ENCODE data around the gene TBRG1. TPM values are rescaled to one million over a fixed set of nuclear protein-coding genes. Genes with fewer than 3 reads are reported as not detected.
"Not testable (repeated sequence)": the region's sequence is repeated elsewhere in the genome, so short reads cannot be mapped to it uniquely, and the experiment has no call there.

TBRG1 gene
- total RNA-seq, 1 donor from 2014 or later, result 37.4 TPM

DNA sequence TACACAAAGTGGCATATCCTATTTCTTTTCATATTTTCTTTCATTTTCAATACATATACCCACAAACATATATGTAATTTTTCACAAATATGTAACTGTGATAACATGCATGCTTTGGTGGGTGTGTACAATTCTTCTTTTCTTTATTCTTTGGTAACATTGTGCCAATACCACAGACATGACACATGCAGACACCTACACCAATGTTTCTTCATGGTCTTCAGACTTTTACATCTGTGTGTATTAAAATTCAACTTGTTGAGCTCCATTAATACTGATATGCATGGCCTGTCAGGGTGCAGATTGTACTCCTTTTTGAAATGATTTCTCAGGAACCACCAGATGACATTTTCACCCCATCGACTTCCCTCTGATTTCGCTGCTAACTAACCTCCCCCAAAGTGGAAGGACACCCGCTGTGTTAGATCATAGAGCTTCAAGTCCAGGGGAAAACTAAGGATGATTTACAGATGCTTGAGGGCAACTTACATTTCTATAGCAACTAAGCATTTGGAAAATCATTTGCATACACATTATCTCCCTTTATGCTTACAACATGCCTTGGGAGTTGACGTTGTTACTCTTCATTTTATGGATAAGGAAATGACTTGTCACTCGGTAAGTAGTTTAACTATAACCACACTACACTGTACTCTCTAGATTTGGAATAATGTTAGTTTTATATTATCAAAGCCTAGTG, 21.9 kb upstream of the TBRG1 start:
- Mint-ChIP-seq H3K9me3 (no peaks in the 10 kb centered on the region), H3K4me1 (ENCODE audit: low read depth) (peaks cover 1% of the 10 kb centered on the region), H3K27me3 (ENCODE audit: low read depth) (peaks cover 24% of the 10 kb centered on the region), H3K27ac (no peak overlapping the region), H3K4me3 (ENCODE audit: low read depth) (no peak overlapping the region), H3K36me3 (ENCODE audit: low read depth) (no peaks in the 10 kb centered on the region)
- DNase-seq (ENCODE audit: low spot score), result no peak
- intact Hi-C loops (cut with micrococcal nuclease), result no loop called here

DNA sequence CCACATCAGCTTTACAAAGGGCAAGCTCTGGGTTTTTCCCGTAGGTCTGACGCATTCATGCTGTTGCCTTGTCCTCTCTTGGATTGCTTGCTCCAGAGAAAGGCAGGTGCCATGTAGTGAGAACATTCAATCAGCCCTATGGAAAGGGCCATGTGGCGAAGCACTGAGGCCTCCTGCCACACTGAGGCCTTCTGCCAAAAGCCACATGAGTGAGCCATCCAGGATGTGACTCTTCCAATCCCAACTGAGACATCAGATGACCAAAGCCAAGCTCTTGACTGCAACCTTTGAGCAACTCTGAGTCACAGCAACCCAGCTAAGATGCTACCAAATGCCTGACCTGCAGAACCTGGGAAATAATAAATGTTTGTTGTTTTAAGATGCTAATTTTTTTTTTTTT, 20.5 kb upstream of the TBRG1 start:
- Mint-ChIP-seq H3K27me3 (ENCODE audit: low read depth) (peaks cover 20% of the 10 kb centered on the region), H3K36me3 (ENCODE audit: low read depth) (no peaks in the 10 kb centered on the region), H3K4me1 (ENCODE audit: low read depth) (peaks cover 2% of the 10 kb centered on the region), H3K27ac (no peak overlapping the region), H3K9me3 (no peaks in the 10 kb centered on the region), H3K4me3 (ENCODE audit: low read depth) (no peak overlapping the region)
- no peak for DNase-seq (ENCODE audit: low spot score)
- intact Hi-C loops (cut with micrococcal nuclease), result no loop called here

DNA sequence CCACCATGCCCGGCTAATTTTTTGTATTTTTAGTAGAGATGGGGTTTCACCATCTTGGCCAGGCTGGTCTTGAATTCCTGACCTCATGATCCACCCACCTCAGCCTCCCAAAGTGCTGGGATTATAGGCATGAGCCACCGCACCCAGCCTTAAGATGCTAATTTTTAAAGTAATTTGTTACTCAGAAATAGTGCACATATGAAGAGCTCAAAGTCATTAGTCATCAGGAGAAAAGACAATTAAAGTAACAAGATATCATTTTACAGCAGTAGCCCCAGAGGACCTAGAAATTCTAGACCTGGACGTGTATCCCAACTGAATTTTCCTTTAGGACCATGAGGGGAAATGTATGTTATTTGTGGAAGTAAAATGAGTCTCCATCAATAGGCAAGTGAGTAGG, 19.9 kb upstream of the TBRG1 start:
- H3K36me3 Mint-ChIP-seq (ENCODE audit: low read depth); intact Hi-C loops (cut with micrococcal nuclease); H3K4me1 Mint-ChIP-seq (ENCODE audit: low read depth); H3K4me3 Mint-ChIP-seq (ENCODE audit: low read depth); H3K9me3 Mint-ChIP-seq; DNase-seq (ENCODE audit: low spot score); H3K27ac Mint-ChIP-seq: not testable (repeated sequence)
- H3K27me3 Mint-ChIP-seq (ENCODE audit: low read depth), result peaks cover 15% of the 10 kb centered on the region

- intact Hi-C loops (cut with micrococcal nuclease), result no loop called here
These were observed 16.9 kb upstream of the TBRG1 start for GRCh38 chr11:124605719-124606118.

DNA sequence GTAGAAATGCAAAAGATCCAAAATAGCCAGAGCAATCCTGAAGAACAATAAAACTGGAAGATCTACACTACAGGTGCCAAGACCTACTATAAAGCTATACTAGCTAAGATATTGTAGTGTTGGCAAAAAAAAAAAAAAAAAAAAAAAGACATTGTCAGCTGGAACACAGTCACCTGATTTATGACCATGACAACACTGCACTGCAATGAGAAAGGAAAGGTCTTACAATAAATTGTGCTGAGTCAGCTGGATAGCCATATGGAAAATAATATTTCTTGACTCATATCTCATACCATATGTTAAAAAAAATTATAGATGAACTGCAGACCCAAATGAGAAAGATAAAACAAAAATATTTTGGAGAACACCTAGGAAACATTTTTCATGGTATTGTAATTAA, 14.5 kb upstream of the TBRG1 start:
- Mint-ChIP-seq H3K27me3 (ENCODE audit: low read depth) (peaks cover 2% of the 10 kb centered on the region), H3K36me3 (ENCODE audit: low read depth) (no peaks in the 10 kb centered on the region), H3K27ac (no peak overlapping the region), H3K4me3 (ENCODE audit: low read depth) (no peak overlapping the region), H3K4me1 (ENCODE audit: low read depth) (peaks cover 9% of the 10 kb centered on the region), H3K9me3 (no peaks in the 10 kb centered on the region)
- intact Hi-C loops (cut with micrococcal nuclease), result no loop called here
- DNase-seq (ENCODE audit: low spot score), result no peak

More at GRCh38 chr11:124605719-124606118, 16.9 kb upstream of the TBRG1 start:
- H3K9me3 Mint-ChIP-seq, result no peaks in the 10 kb centered on the region
- no peaks in the 10 kb centered on the region for H3K36me3 Mint-ChIP-seq (ENCODE audit: low read depth)
- H3K4me3 Mint-ChIP-seq (ENCODE audit: low read depth), result no peak overlapping the region
- no peak overlapping the region for H3K27ac Mint-ChIP-seq
- H3K4me1 Mint-ChIP-seq (ENCODE audit: low read depth), result peaks cover 2% of the 10 kb centered on the region
- H3K27me3 Mint-ChIP-seq (ENCODE audit: low read depth), result peaks cover 9% of the 10 kb centered on the region
- DNase-seq (ENCODE audit: low spot score), result no peak

DNA sequence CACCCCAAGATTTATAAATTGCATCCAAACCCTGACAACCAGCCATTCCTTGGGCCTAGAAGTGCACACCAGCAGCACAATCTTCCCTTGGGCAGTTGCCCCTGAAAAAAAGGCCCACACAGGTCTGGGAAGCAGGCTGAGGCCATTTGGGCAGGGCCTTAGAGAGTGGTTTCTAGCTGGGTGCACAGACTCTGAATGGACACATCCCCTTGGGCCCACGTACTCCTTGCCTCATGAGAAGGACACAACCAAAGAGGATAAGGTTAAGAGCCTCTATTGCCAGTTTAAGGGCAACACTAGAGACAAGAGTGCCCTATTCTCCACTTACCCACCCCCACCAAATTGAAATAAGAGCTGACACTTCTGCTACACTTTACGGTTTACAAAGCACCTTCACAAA, 12.4 kb upstream of the TBRG1 start:
- intact Hi-C loops (cut with micrococcal nuclease), result no loop called here
- peaks cover 9% of the 10 kb centered on the region for H3K4me1 Mint-ChIP-seq (ENCODE audit: low read depth)
- peaks cover 5% of the 10 kb centered on the region for H3K27me3 Mint-ChIP-seq (ENCODE audit: low read depth)
- no peak overlapping the region for H3K4me3 Mint-ChIP-seq (ENCODE audit: low read depth)
- H3K9me3 Mint-ChIP-seq, result no peaks in the 10 kb centered on the region
- H3K36me3 Mint-ChIP-seq (ENCODE audit: low read depth), result no peaks in the 10 kb centered on the region
- H3K27ac Mint-ChIP-seq, result no peak overlapping the region
- no peak for DNase-seq (ENCODE audit: low spot score)

DNA sequence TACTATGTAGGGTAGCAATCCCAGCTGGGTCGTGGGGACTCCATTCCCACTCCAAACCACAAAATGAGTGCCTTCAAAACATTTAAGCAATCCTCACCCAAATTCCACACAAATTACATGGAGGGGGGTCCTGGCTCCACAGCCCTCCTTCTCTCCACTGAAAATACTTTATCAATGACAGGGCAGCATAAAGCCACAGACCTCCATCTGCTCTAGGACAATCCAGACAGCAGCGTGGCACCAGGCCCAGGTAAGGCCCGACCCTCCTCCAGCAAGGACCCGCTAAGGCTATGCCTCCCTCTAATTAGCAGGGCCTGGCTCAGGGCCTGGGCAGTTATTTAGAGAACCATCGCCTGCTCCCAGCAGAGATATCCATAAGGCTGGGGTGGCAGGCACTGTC, 11.6 kb upstream of the TBRG1 start, which contains the start of gene PANX3:
PANX3 (plus strand) TSS at position 365 of the 400 bp plus-strand sequence. CDS start 129 bp downstream, outside the sequence.
- H3K4me3 Mint-ChIP-seq (ENCODE audit: low read depth), result no peak within 1 kb of the TSS
- no peak within 1 kb of the TSS for H3K27ac Mint-ChIP-seq
- DNase-seq (ENCODE audit: low spot score), result no peak
- intact Hi-C loops (cut with micrococcal nuclease), result no loop called here
- H3K27me3 Mint-ChIP-seq (ENCODE audit: low read depth), result peaks cover 5% of the 10 kb centered on the region
- H3K36me3 Mint-ChIP-seq (ENCODE audit: low read depth), result no peaks in the 10 kb centered on the region
- H3K4me1 Mint-ChIP-seq (ENCODE audit: low read depth), result peaks cover 7% of the 10 kb centered on the region
- H3K9me3 Mint-ChIP-seq, result no peaks in the 10 kb centered on the region

DNA sequence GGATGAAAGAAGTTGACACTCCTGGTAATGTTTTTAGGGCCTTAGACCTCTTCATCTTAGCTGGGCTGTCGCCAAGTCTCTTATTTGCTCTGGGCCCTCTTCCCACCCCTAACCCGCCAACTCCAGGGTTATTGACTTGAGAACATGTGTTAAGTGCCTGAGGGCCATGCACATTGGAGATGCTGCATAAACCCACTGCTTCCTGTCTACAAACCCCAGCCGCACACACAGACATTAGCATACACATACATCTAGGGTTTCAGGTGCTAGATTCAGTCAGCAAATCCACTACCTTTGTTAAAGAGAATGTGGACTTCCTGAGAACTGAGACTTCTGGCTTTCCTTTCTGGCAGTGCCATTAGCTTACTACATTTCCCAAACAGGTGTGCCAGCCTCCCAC, 10.6 kb upstream of the TBRG1 start:
- DNase-seq (ENCODE audit: low spot score), result no peak
- H3K27ac Mint-ChIP-seq, result no peak overlapping the region
- H3K36me3 Mint-ChIP-seq (ENCODE audit: low read depth), result no peaks in the 10 kb centered on the region
- intact Hi-C loops (cut with micrococcal nuclease), result no loop called here
- peaks cover 7% of the 10 kb centered on the region for H3K4me1 Mint-ChIP-seq (ENCODE audit: low read depth)
- H3K4me3 Mint-ChIP-seq (ENCODE audit: low read depth), result no peak overlapping the region
- H3K9me3 Mint-ChIP-seq, result no peaks in the 10 kb centered on the region
- H3K27me3 Mint-ChIP-seq (ENCODE audit: low read depth), result peaks cover 3% of the 10 kb centered on the region

DNA sequence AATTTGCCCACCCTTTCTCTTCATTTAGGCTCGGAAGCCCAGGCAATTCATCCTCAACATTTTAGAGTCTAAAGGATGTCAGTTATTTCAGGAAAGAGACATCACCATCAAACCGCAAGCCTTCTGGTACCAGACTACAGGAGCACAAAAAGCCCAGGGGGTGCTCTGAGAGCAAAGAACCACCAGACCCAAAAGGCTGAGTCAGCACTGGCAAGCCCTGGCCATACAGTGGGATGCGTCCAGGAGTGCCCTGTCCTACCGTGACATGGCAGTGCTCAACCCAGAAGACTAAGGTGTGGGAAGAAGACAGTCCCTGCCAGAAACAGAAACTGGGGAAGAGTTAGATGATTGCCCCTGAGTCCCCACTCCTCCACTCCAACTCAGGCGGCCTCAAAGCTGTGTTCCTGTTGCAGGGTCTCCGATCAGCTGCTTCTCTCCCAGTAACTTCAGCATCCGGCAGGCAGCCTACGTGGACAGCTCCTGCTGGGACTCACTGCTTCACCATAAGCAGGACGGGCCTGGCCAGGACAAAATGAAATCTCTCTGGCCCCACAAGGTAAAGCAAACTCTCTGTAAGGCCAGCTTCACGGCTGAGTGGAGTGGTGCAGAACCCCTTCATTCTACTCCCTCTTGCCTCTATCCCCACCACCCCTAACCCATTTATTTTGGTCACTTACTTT, 10.0 kb upstream of the TBRG1 start:
- peaks cover 7% of the 10 kb centered on the region for H3K4me1 Mint-ChIP-seq (ENCODE audit: low read depth)
- no peak overlapping the region for H3K4me3 Mint-ChIP-seq (ENCODE audit: low read depth)
- intact Hi-C loops (cut with micrococcal nuclease), result no loop called here
- no peak for DNase-seq (ENCODE audit: low spot score)
- H3K27me3 Mint-ChIP-seq (ENCODE audit: low read depth), result peaks cover 8% of the 10 kb centered on the region
- no peak overlapping the region for H3K27ac Mint-ChIP-seq
- no peaks in the 10 kb centered on the region for H3K36me3 Mint-ChIP-seq (ENCODE audit: low read depth)
- no peaks in the 10 kb centered on the region for H3K9me3 Mint-ChIP-seq

DNA sequence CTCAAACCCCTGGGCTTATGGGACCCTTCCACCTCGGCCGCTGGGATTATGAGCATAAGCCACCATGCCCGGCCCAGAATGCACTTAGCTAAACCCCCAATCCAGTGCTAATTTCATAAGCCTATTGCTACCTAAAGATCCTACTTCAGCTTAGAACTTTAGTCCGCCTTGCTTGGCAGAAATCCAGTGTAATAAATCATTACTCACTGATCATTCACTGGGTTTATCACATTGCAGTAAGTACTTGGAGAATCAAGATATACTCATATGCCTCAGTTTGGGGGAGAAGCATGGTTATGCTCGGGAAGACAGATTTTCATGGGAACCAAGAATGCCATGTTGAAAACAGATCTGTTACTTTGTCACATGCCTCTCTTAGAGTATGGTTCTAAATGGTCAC, 3.8 kb upstream of the TBRG1 start:
- intact Hi-C loops (cut with micrococcal nuclease), result no loop called here
- H3K4me3 Mint-ChIP-seq (ENCODE audit: low read depth), result no peak overlapping the region
- H3K36me3 Mint-ChIP-seq (ENCODE audit: low read depth), result peaks cover 6% of the 10 kb centered on the region
- no peak overlapping the region for H3K27ac Mint-ChIP-seq
- no peaks in the 10 kb centered on the region for H3K9me3 Mint-ChIP-seq
- H3K27me3 Mint-ChIP-seq (ENCODE audit: low read depth), result peaks cover 32% of the 10 kb centered on the region
- no peak for DNase-seq (ENCODE audit: low spot score)
- H3K4me1 Mint-ChIP-seq (ENCODE audit: low read depth), result peaks cover 3% of the 10 kb centered on the region

DNA sequence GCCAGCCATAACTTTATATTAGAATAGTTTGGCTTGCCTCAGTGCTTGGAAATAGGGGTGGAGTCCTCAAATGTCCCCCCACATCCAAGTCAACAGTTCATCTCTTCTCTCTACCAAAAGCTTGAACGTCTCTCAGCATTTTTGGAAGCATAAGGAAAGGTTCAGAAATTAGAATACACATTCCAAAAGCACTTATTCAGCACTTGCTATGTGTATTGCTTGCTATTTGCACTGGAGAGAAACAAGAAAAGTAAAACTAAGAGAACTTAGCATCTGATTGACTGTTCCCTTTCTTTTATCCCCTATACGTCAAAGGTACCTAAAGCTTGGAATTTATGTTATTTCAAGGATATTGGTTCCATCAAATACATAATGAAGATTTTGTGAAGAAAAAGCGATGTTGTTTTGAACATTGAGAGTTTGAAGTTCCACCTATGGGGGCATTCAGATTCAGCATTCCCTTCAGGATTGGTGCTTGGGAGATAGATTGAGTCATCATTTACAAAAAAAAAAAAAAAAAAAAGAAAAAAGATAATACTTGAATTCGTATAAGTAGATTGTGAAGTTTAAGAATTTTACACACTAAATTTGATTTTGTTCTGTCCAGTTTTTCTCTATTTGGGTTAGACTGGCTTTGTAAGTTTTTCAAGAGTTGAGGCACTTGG, 1.3 kb downstream of the TBRG1 start:
- H3K4me1 Mint-ChIP-seq (ENCODE audit: low read depth), result peaks cover 28% of the 10 kb centered on the region

DNA sequence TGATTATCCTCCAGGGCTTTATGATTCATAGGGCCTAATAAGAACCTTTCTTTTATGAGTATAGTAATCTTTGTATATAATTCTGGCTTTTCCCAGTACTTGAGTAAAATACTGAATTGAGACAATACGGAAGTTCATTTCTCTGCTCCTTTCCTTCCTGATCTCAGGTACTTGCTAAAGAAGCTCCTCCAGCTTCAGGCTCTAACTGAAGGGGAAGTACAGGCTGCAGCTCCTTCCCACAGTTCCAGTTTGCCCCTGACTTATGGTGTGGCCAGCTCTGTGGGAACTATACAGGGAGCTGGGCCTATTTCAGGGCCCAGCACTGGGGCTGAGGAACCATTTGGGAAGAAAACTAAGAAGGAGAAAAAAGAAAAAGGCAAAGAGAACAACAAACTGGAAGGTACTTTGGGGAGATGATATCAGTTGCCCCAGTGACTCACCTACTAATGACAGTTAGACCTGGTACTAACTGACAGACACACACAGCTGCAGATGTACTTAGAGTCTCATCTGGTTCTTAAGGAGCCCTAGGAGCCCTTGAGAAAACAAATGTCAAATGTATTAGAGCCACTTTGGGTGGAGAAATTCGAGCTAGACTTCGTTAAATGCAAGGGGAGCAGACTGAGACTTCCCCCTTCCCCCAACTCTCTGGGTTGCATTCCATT, 3.0 kb downstream of the TBRG1 start:
- intact Hi-C loops (cut with micrococcal nuclease), result no loop called here
- Mint-ChIP-seq H3K36me3 (ENCODE audit: low read depth) (peaks cover 50% of the 10 kb centered on the region), H3K9me3 (no peaks in the 10 kb centered on the region), H3K4me3 (ENCODE audit: low read depth) (peak overlapping the region; percentile 46), H3K27ac (peak overlapping the region; percentile 63), H3K4me1 (ENCODE audit: low read depth) (peaks cover 28% of the 10 kb centered on the region), H3K27me3 (ENCODE audit: low read depth) (peaks cover 6% of the 10 kb centered on the region)
- DNase-seq (ENCODE audit: low spot score), result no peak

More for the DNA sequence above, 1.3 kb downstream of the TBRG1 start:
- intact Hi-C loops (cut with micrococcal nuclease), result loop anchor here (2.0 to 5.0 kb wide), 4 partner anchors 49 to 488 kb away; partner anchors contain the start of genes CCDC15, MSANTD2, SIAE and SPA17
- Mint-ChIP-seq H3K9me3 (no peaks in the 10 kb centered on the region), H3K36me3 (ENCODE audit: low read depth) (peaks cover 42% of the 10 kb centered on the region), H3K27me3 (ENCODE audit: low read depth) (peaks cover 17% of the 10 kb centered on the region), H3K27ac (peak overlapping the region; percentile 92), H3K4me3 (ENCODE audit: low read depth) (peak overlapping the region; percentile 96)
- no peak for DNase-seq (ENCODE audit: low spot score)

Data from activated T-helper 2 cell treated with anti-CD3 and anti-CD28 coated beads, Interferon-gamma antibody, Interleukin-2, Interleukin-4, amounts not matched to agents 10 μg/mL and 5 μg/mL and 100 μg/mL, durations not matched to agents 14 hours and 24 hours and 36 hours (primary cell).